SK-N-SH (cell line): Measurements from ENCODE around the gene ASIC1. TPM values are rescaled to one million over a fixed set of nuclear protein-coding genes. Genes with fewer than 3 reads are reported as not detected.

ENCODE experiments used
- CTCF ChIA-PET: fragments of 300-600, 350-600 bp; formaldehyde crosslinking; extraction: SDS; loops from one replicate; lab custom pipeline; 2021; lab: Yijun Ruan, JAX
- POLR2A ChIA-PET: fragments of 350-600 bp; sonication (Branson Sonifier 250); formaldehyde crosslinking; extraction: SDS; loops from one replicate; lab custom pipeline; 2020; ENCODE audit warnings: antibody characterized with exemption, inconsistent platforms; lab: Yijun Ruan, JAX
- DNase-seq: peaks from one replicate; pipeline ENCODE4 v3.0.0; 2012
- H2AFZ ChIP-seq: fragments of 200-600 bp; sonication (generic); 2 replicates; pipeline ENCODE4 v1.8.1; 2016; ENCODE audit warnings: antibody characterized with exemption, mild to moderate bottlenecking, low read depth
- H3F3A ChIP-seq: fragments of 200-600 bp; sonication (generic); replicated peaks from 2 replicates; pipeline ENCODE3; 2016; ENCODE audit warnings: antibody characterized with exemption, mild to moderate bottlenecking; ENCODE audit not compliant: insufficient read depth
- H3K27ac ChIP-seq, 2 experiments: fragments of 200-500 bp in 1 of 2; fragments of 200-600 bp in 1 of 2; sonication (Bioruptor generic) in 1 of 2; sonication (generic), shearing (Covaris generic) in 1 of 2; 2 replicates each; pipeline versions ENCODE4 v1.5.1 to v1.6.1; 2014 to 2016; ENCODE audit warnings: low read depth in 2 of 2, inconsistent platforms in 1 of 2, low read length in 1 of 2, mild to moderate bottlenecking in 1 of 2, mixed read lengths in 1 of 2
- H3K27me3 ChIP-seq: fragments of 200-600 bp; sonication (generic), shearing (Covaris generic); 2 replicates; pipeline ENCODE4 v1.6.1; 2016; ENCODE audit warnings: mixed run types; ENCODE audit not compliant: insufficient read depth
- H3K36me3 ChIP-seq, 2 experiments: fragments of 200-500 bp in 1 of 2; fragments of 200-600 bp in 1 of 2; sonication (Bioruptor generic) in 1 of 2; sonication (generic) in 1 of 2; replicated peaks in 1 of 2; 2 replicates each; pipeline versions ENCODE3 to v1.5.1; 2014 to 2016; ENCODE audit warnings: low read length in 1 of 2, mild to moderate bottlenecking in 1 of 2; ENCODE audit not compliant: insufficient read depth in 2 of 2, control insufficient read depth in 1 of 2
- H3K4me1 ChIP-seq, 2 experiments: fragments of 200-500 bp in 1 of 2; fragments of 200-600 bp in 1 of 2; sonication (Bioruptor generic) in 1 of 2; sonication (generic), shearing (Covaris generic) in 1 of 2; 2 replicates each; pipeline versions ENCODE4 v1.5.1 to v1.6.1; 2014 to 2016; ENCODE audit warnings: low read depth in 1 of 2, low read length in 1 of 2, mixed run types in 1 of 2; ENCODE audit not compliant: insufficient read depth in 2 of 2, control insufficient read depth in 1 of 2
- H3K4me2 ChIP-seq: fragments of 200-600 bp; sonication (generic), shearing (Covaris generic); 2 replicates; pipeline ENCODE4 v1.6.1; 2017; ENCODE audit warnings: mixed run types
- H3K4me3 ChIP-seq, 2 experiments: fragments of 200-500 bp in 1 of 2; fragments of 200-600 bp in 1 of 2; sonication (Bioruptor generic) in 1 of 2; sonication (generic), shearing (Covaris generic) in 1 of 2; 2 replicates each; pipeline versions ENCODE4 v1.5.1 to v1.8.1; 2014 to 2016; ENCODE audit warnings: low read depth in 2 of 2, inconsistent platforms in 1 of 2, low read length in 1 of 2, mild to moderate bottlenecking in 1 of 2, mixed read lengths in 1 of 2, moderate library complexity in 1 of 2
- H3K79me2 ChIP-seq: fragments of 200-600 bp; sonication (generic); 2 replicates; pipeline ENCODE4 v1.8.1; 2017; ENCODE audit warnings: mild to moderate bottlenecking; ENCODE audit not compliant: insufficient read depth
- H3K9ac ChIP-seq: fragments of 200-600 bp; sonication (generic); 2 replicates; pipeline ENCODE4 v1.6.1; 2017; ENCODE audit warnings: mixed run types
- H3K9me2 ChIP-seq: fragments of 200-600 bp; sonication (generic); 2 replicates; pipeline ENCODE4 v1.6.1; 2017; ENCODE audit warnings: mixed run types
- H3K9me3 ChIP-seq: fragments of 200-600 bp; sonication (generic); 2 replicates; pipeline ENCODE4 v1.6.1; 2017; ENCODE audit warnings: mixed run types, mild to moderate bottlenecking, moderate library complexity
- H4K20me1 ChIP-seq: fragments of 200-600 bp; sonication (generic); 2 replicates; pipeline ENCODE4 v1.6.1; 2017; ENCODE audit warnings: mild to moderate bottlenecking, mixed run types; ENCODE audit not compliant: insufficient read depth
- CHD2 ChIP-seq: fragments of 150-350 bp; IDR thresholded peaks from 2 replicates; pipeline ENCODE4 v1.6.1; 2018; ENCODE audit warnings: low read length; ENCODE audit not compliant: partially characterized antibody
- CTCF ChIP-seq: fragments of 200-600 bp; sonication (generic); IDR thresholded peaks from 2 replicates; pipeline ENCODE4 v1.6.1; 2017; ENCODE audit warnings: antibody characterized with exemption, mild to moderate bottlenecking, moderate library complexity
- ELF1 ChIP-seq: IDR thresholded peaks from 2 replicates; pipeline ENCODE4 v1.4.0; 2012
- EZH2phosphoT487 ChIP-seq: fragments of 200-600 bp; sonication (generic); IDR thresholded peaks from 2 replicates; pipeline ENCODE4 v1.6.1; 2017; ENCODE audit warnings: low read depth, mixed run types, mild to moderate bottlenecking, antibody characterized with exemption, moderate library complexity, borderline replicate concordance
- FOXJ3 ChIP-seq: sonication (generic); formaldehyde crosslinking; IDR thresholded peaks from 2 replicates; pipeline ENCODE4 v1.5.1; 2020; ENCODE audit warnings: mild to moderate bottlenecking, missing genetic modification reagents
- GABPA ChIP-seq: IDR thresholded peaks from 2 replicates; pipeline ENCODE4 v1.4.0; 2012; ENCODE audit warnings: low read depth, mild to moderate bottlenecking
- JUND ChIP-seq: IDR thresholded peaks from 2 replicates; pipeline ENCODE4 v1.4.0; 2012
- MEF2A ChIP-seq: IDR thresholded peaks from 2 replicates; pipeline ENCODE4 v1.4.0; 2012; ENCODE audit warnings: low read depth, borderline replicate concordance
- MXI1 ChIP-seq: IDR thresholded peaks from 2 replicates; pipeline ENCODE4 v1.6.1; 2012; ENCODE audit warnings: mild to moderate bottlenecking, low read depth, low read length, improper control_type of control experiment
- PBX3 ChIP-seq: IDR thresholded peaks from 2 replicates; pipeline ENCODE4; 2012
- RAD21 ChIP-seq: IDR thresholded peaks from 2 replicates; pipeline ENCODE4 v1.6.1; 2012; ENCODE audit warnings: mild to moderate bottlenecking, low read length
- RXRA ChIP-seq: IDR thresholded peaks from 2 replicates; pipeline ENCODE4 v1.4.0; 2012; ENCODE audit warnings: low read depth, mild to moderate bottlenecking, borderline replicate concordance
- SIN3A ChIP-seq: IDR thresholded peaks from 2 replicates; pipeline ENCODE4 v1.6.1; 2012; ENCODE audit warnings: low read depth, mild to moderate bottlenecking, low read length, moderate library complexity, borderline replicate concordance
- TCF12 ChIP-seq: IDR thresholded peaks from 2 replicates; pipeline ENCODE4 v1.4.0; 2012
- ZBTB33 ChIP-seq: IDR thresholded peaks from 2 replicates; pipeline ENCODE4 v1.4.0; 2012; ENCODE audit warnings: low read depth, borderline replicate concordance
- WGBS: methylation state at CpG from one replicate; pipeline ENCODE4 v1.1.6; 2017; ENCODE audit warnings: low lambda C conversion rate; 5-methylcytosine and 5-hydroxymethylcytosine counted together
- polyA plus RNA-seq, 3 experiments: library from polyadenylated mRNA; depleted of rRNA; stranded (reverse); fragments of >200 nt; gene quantifications; 2 replicates each; pipeline ENCODE4 v1.2.3, GENCODE V29; 2012
- TF ChIP-seq, protein P1 (sequence below): IDR thresholded peaks from 2 replicates; pipeline ENCODE4 v1.4.0; 2012; ENCODE audit warnings: low read depth
- TF ChIP-seq, protein P2 (sequence below): IDR thresholded peaks from 2 replicates; pipeline ENCODE4 v1.4.0; 2012; ENCODE audit warnings: low read depth, borderline replicate concordance

Gene ASIC1
- polyA plus RNA-seq, 1 of the 3 experiments (the other 2 are of a cell fraction) = 28.4 TPM

DNA sequence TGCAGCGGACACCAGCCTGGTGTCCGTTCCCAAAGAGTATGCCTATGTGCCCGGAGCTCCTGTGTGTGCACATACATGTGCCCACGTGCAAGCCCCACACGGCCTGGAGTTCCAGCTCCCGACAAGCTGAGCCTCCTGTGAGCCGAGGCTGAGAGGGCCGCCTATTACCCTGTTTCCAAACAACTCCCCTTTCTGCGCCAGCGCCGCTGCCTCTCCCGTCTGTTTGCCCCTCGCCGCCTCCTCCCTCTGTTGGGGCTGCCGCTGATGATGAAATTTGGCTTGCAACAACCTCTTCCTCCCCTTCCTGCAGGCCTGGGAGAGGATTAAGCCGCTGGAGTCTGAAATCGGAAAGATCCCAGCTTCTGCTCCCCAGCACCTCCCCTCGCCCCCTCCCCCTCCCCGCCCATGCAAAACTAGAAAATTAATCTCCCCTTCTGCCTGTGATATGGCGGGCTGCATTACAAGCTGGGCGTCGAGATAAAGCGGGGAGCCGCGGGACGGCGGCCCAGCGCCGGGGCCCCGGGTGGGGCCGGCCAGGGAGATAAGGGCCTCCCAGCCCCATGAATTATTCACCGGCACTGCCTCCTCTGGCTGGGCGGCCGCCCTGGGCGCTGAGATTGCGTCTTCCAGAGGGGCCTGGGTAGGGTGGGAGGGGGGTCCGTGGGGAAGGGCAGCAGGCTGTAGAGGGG lies 6.8 kb upstream of the ASIC1 start:
- 78% methylated on average over 35 of the region's 37 CpGs for WGBS
- peak; percentile 44 for DNase-seq
- no peak overlapping the region for H3K9ac ChIP-seq
- peaks cover 7% of the 10 kb centered on the region for H3K27me3 ChIP-seq
- no peaks in the 10 kb centered on the region for H3K79me2 ChIP-seq
- H3K36me3 ChIP-seq = no peaks in the 10 kb centered on the region
- ChIA-PET POLR2A (interaction anchor here (1.0 kb wide), 1 partner anchor 72 kb away, joined by 3 read pairs; no protein-coding TSS in a partner anchor), CTCF (interaction anchor here (0.8 to 37.6 kb wide), 6 partner anchors 11 to 184 kb away, joined by 3 to 1401 read pairs (median 12); partner anchors contain the start of genes AQP5 and AQP6)
- no peak overlapping the region for H3K4me2 ChIP-seq
- no peaks in the 10 kb centered on the region for H3K9me2 ChIP-seq
- H4K20me1 ChIP-seq = no peaks in the 10 kb centered on the region
- peaks cover 0 to 5% of the 10 kb centered on the region in 2 experiments; a peak in 1 of 4 replicates for H3K4me1 ChIP-seq
- no peak overlapping the region for H3K4me3 ChIP-seq
- H3F3A ChIP-seq = no peaks in the 10 kb centered on the region
- H3K27ac ChIP-seq = no peak overlapping the region
- no peak overlapping the region for H2AFZ ChIP-seq
- no peaks in the 10 kb centered on the region for H3K9me3 ChIP-seq
- no peak for TF ChIP-seq EZH2phosphoT487

DNA sequence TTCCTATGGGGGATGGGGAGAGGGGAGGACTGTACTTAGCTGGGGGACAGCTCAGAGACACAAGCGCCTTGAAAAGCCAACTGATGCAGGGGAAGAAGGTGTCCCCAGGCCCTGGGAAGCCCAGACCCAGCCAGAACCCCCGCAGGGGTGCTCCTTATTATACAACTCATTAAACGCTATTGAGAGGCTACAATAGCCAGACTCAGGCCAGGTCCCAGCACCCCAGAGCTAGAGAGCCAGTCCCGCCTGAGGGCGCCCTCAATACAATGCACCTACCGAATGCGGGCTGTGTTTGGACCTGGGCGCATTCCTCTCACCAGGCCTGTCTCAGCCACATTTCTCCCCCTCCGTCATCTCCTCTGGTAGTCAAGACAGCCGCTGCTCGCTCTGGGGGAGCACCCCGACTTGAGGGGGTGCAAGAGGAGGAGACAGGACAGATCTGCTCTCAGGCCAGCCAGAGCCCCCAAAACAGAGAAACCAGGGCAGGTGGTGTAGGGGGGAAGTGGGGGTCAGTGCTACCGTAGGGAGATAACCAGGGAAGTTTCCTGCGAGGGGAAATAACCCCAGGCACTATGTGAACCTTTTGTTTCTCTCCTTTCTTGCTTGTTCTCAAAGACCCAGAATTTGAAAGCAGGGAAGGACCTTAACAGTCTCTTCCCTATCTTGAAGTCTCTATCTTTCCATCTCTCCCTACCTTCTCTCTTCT lies 6.1 kb upstream of the ASIC1 start:
- POLR2A ChIA-PET = interaction anchor here (1.0 kb wide), 1 partner anchor 73 kb away, joined by 3 read pairs; no protein-coding TSS in a partner anchor
- no peak overlapping the region for H3K9ac ChIP-seq
- H3K4me3 ChIP-seq = no peak overlapping the region
- CTCF ChIA-PET = interaction anchor here (2.4 to 37.6 kb wide), 3 partner anchors 12 to 84 kb away, joined by 21 to 1401 read pairs (median 98); partner anchors contain the start of genes AQP5 and AQP6
- peaks cover 7% of the 10 kb centered on the region for H3K27me3 ChIP-seq
- no peaks in the 10 kb centered on the region for H3K79me2 ChIP-seq
- TF ChIP-seq MXI1 = no peak
- TF ChIP-seq CTCF = no peak
- TF ChIP-seq GABPA = no peak
- no peak for TF ChIP-seq ZBTB33
- TF ChIP-seq RXRA = no peak
- no peak for TF ChIP-seq PBX3
- no peak for TF ChIP-seq ELF1
- no peak for TF ChIP-seq JUND
- no peak for TF ChIP-seq TCF12
- TF ChIP-seq RAD21 = no peak
- no peak for TF ChIP-seq FOXJ3
- TF ChIP-seq, protein P1, sequence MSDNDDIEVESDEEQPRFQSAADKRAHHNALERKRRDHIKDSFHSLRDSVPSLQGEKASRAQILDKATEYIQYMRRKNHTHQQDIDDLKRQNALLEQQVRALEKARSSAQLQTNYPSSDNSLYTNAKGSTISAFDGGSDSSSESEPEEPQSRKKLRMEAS = no peak
- TF ChIP-seq SIN3A = no peak
- no peak for TF ChIP-seq MEF2A
- TF ChIP-seq, protein P2, sequence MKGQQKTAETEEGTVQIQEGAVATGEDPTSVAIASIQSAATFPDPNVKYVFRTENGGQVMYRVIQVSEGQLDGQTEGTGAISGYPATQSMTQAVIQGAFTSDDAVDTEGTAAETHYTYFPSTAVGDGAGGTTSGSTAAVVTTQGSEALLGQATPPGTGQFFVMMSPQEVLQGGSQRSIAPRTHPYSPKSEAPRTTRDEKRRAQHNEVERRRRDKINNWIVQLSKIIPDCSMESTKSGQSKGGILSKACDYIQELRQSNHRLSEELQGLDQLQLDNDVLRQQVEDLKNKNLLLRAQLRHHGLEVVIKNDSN = no peak
- no peak for TF ChIP-seq CHD2
- H3K9me2 ChIP-seq = no peaks in the 10 kb centered on the region
- 73% methylated on average over 7 of the region's 14 CpGs for WGBS
- no peaks in the 10 kb centered on the region for H3K9me3 ChIP-seq
- H3F3A ChIP-seq = peaks cover under 1% of the 10 kb centered on the region
- no peak overlapping the region for H3K4me2 ChIP-seq
- H4K20me1 ChIP-seq = no peaks in the 10 kb centered on the region
- DNase-seq = peak; percentile 31
- peaks cover 0 to 12% of the 10 kb centered on the region in 2 experiments; a peak in 2 of 4 replicates for H3K4me1 ChIP-seq
- H2AFZ ChIP-seq = no peak overlapping the region
- H3K36me3 ChIP-seq = no peaks in the 10 kb centered on the region
- H3K27ac ChIP-seq = no peak overlapping the region
